Calu3 (cell line): ENCODE measurements around the gene SCO2. TPM values are rescaled to one million over a fixed set of nuclear protein-coding genes. Genes with fewer than 3 reads are reported as not detected.

ENCODE experiments used
- BruUV-seq: library from RNA; stranded (reverse); fragments of 400-500 nt; replicated peaks from 2 replicates; lab custom pipeline; 2021; lab: Mats Ljungman, UMichigan
- CTCF ChIA-PET: fragments of 300-600 bp; sonication (Branson Sonifier 250); formaldehyde crosslinking; loops from one replicate; lab custom pipeline; 2022; ENCODE audit warnings: antibody characterized with exemption; lab: Charles Lee
- DNase-seq: peaks from one replicate; pipeline ENCODE4 v3.0.0; 2022
- H3K27ac Mint-ChIP-seq: one replicate; pipeline ENCODE4 v1.8.0; 2022; ENCODE audit warnings: mixed read lengths; ENCODE audit not compliant: unreplicated experiment
- H3K27me3 Mint-ChIP-seq: one replicate; pipeline ENCODE4 v1.8.0; 2022; ENCODE audit warnings: mixed read lengths; ENCODE audit not compliant: unreplicated experiment
- H3K36me3 Mint-ChIP-seq: one replicate; pipeline ENCODE4 v1.8.0; 2022; ENCODE audit warnings: mild to moderate bottlenecking, moderate library complexity, mixed read lengths; ENCODE audit not compliant: insufficient read depth, unreplicated experiment
- H3K4me1 Mint-ChIP-seq: one replicate; pipeline ENCODE4 v1.8.0; 2022; ENCODE audit warnings: mild to moderate bottlenecking, low read depth, mixed read lengths; ENCODE audit not compliant: unreplicated experiment
- H3K4me3 Mint-ChIP-seq: one replicate; pipeline ENCODE4 v1.8.0; 2022; ENCODE audit warnings: mild to moderate bottlenecking, low read depth, moderate library complexity, mixed read lengths; ENCODE audit not compliant: unreplicated experiment
- H3K9me3 Mint-ChIP-seq: one replicate; pipeline ENCODE4 v1.8.0; 2022; ENCODE audit warnings: low read depth, mixed read lengths; ENCODE audit not compliant: unreplicated experiment
- intact Hi-C: fragments of 100-400 bp; cut with micrococcal nuclease; formaldehyde crosslinking; loops from one replicate; pipeline ENCODE4 v1.10.0; 2022; ENCODE audit not compliant: unreplicated experiment
- total RNA-seq: library from RNA; stranded (reverse); gene quantifications from 2 replicates; pipeline ENCODE4 v1.2.3, GENCODE V29; 2022
- TF ChIP-seq, protein P1 (sequence below): fragments of 200-600 bp; IDR thresholded peaks from one replicate; pipeline ENCODE4 v1.8.0; 2022; ENCODE audit warnings: antibody characterized with exemption; ENCODE audit not compliant: unreplicated experiment

Gene SCO2
- total RNA-seq, 1 experiment from 2014 or later: 3.6 TPM

DNA sequence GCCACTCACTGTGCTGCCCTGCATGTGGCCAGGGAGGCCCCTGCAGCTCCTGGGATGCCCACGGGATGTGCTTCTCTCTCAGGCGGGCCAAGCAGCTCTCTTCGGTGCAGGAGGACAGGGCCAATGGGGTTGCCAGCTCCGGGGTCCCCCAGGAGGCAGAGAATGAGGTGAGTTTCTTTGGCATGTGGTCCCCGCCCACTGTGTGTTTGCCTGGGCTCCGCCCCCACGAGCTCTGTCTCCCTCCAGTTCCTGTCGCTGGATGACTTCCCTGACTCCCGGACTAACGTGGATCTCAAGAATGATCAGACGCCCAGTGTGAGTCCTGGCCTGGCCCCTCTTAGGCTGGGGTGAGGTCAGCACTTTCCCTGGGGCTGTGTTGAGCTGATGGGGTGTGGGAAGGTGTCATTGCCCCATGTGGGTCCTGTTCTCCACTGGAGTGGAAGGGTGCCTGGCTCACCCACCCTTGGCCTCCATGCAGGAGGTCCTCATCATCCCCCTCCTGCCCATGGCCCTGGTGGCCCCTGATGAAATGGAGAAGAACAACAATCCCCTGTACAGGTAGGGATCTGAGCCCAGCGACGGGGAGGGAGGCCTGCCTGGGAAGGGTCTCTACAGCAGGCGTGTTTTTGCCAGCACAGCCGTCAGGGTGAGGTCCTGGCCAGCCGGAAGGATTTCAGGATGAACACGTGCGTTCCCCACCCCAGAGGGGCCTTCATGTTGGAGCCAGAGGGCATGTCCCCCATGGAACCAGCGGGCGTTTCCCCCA is 7.7 kb downstream of the SCO2 start:
- H3K27me3 Mint-ChIP-seq: no peaks in the 10 kb centered on the region
- H3K4me3 Mint-ChIP-seq: no peak overlapping the region
- no peak overlapping the region for H3K27ac Mint-ChIP-seq
- TF ChIP-seq, protein P1, sequence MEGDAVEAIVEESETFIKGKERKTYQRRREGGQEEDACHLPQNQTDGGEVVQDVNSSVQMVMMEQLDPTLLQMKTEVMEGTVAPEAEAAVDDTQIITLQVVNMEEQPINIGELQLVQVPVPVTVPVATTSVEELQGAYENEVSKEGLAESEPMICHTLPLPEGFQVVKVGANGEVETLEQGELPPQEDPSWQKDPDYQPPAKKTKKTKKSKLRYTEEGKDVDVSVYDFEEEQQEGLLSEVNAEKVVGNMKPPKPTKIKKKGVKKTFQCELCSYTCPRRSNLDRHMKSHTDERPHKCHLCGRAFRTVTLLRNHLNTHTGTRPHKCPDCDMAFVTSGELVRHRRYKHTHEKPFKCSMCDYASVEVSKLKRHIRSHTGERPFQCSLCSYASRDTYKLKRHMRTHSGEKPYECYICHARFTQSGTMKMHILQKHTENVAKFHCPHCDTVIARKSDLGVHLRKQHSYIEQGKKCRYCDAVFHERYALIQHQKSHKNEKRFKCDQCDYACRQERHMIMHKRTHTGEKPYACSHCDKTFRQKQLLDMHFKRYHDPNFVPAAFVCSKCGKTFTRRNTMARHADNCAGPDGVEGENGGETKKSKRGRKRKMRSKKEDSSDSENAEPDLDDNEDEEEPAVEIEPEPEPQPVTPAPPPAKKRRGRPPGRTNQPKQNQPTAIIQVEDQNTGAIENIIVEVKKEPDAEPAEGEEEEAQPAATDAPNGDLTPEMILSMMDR: no peak
- H3K36me3 Mint-ChIP-seq: peaks cover 24% of the 10 kb centered on the region
- no peaks in the 10 kb centered on the region for H3K4me1 Mint-ChIP-seq
- no peaks in the 10 kb centered on the region for H3K9me3 Mint-ChIP-seq
- no TSS peak for BruUV-seq
- intact Hi-C loops: no loop called here
- CTCF ChIA-PET: interaction anchor here (0.6 kb wide), 1 partner anchor 125 kb away, joined by 4 read pairs; no protein-coding TSS in a partner anchor
- DNase-seq: no peak

DNA sequence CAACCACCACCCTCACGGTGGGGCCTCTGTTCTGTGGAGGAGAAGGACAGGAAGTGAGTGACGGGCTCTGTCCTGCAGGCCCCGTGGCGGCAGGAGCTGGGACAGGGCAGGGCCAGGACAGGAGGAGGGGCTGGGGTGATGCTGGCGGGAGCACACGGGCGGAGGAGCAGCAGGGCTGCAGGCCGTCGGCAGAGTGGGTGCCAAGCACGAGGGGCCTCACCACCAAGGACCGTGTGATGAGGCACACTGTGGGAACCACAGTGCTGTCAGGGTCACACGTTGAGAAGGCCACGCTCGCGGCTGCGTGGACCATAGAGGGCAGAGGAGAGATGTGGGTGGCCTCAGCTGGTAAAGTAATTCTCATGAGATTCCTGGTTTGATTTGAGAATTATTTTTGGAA is 8.5 kb downstream of the SCO2 start:
- Mint-ChIP-seq H3K9me3 (no peaks in the 10 kb centered on the region), H3K27ac (no peak overlapping the region), H3K4me1 (no peaks in the 10 kb centered on the region), H3K4me3 (no peak overlapping the region), H3K27me3 (no peaks in the 10 kb centered on the region), H3K36me3 (peaks cover 18% of the 10 kb centered on the region)
- TF ChIP-seq, protein P1: no peak
- intact Hi-C loops: no loop called here
- BruUV-seq: no TSS peak
- CTCF ChIA-PET: interaction anchor here (0.6 kb wide), 1 partner anchor 126 kb away, joined by 4 read pairs; no protein-coding TSS in a partner anchor
- DNase-seq: no peak

DNA sequence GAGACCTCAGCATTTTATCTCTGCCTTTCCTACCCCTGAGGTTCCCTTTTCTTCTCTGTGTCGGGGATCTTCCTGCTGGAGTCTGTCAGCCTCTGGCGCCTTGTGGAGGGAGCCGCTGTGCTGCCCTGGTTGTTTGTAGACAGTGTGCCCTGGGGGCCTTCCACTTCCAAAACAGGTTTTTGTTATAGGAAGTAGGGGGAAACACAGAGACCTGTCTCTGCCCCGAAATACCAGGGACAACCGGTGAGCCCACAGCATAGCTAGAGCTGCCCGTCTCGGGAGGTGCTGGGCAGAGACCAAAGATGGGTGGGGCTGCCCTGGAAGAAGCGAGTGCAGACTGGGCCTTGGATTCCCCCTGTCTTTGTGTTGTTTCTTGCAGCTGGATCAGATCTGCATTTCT is 9.3 kb downstream of the SCO2 start:
- Mint-ChIP-seq H3K4me3 (no peak overlapping the region), H3K27me3 (no peaks in the 10 kb centered on the region), H3K36me3 (peaks cover 21% of the 10 kb centered on the region), H3K27ac (no peak overlapping the region), H3K4me1 (no peaks in the 10 kb centered on the region), H3K9me3 (no peaks in the 10 kb centered on the region)
- intact Hi-C loops: no loop called here
- TF ChIP-seq, protein P1: no peak
- DNase-seq: no peak
- BruUV-seq: no TSS peak
- CTCF ChIA-PET: no interaction called here

DNA sequence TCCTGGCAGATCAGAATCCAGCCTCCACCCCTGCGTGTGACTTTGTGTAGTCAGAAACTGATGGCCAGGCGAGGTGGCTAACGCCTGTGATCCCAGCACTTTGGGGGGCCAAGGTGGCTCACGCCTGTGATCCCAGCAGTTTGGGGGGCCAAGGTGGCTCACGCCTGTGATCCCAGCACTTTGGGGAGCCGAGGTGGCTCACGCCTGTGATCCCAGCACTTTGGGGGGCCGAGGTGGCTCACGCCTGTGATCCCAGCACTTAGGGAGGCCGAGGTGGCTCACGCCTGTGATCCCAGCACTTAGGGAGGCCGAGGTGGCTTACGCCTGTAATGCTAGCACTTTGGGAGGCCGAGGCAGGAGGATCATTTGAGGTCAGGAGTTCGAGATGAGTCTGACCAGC is 12.2 kb downstream of the SCO2 start:
- no peak overlapping the region for H3K4me3 Mint-ChIP-seq
- peaks cover 30% of the 10 kb centered on the region for H3K36me3 Mint-ChIP-seq
- no peaks in the 10 kb centered on the region for H3K27me3 Mint-ChIP-seq
- peaks cover 17% of the 10 kb centered on the region for H3K4me1 Mint-ChIP-seq
- no peaks in the 10 kb centered on the region for H3K9me3 Mint-ChIP-seq
- TF ChIP-seq, protein P1: no peak
- no peak overlapping the region for H3K27ac Mint-ChIP-seq
- intact Hi-C loops: no loop called here
- BruUV-seq: no TSS peak
- CTCF ChIA-PET: no interaction called here
- DNase-seq: no peak
